Left ventricle myocardium inferior (tissue), 1 donor: ENCODE data around the gene CCDC169. TPM values are rescaled to one million over a fixed set of nuclear protein-coding genes. Genes with fewer than 3 reads are reported as not detected.

ENCODE experiments used
- DNase-seq: peaks from one replicate; pipeline ENCODE4 v3.0.0-alpha.2; 2020
- H3K27ac ChIP-seq: fragments of 200-600 bp; replicated peaks from 2 replicates; pipeline ENCODE4 v1.8.0; 2021
- H3K27me3 ChIP-seq: fragments of 200-600 bp; 2 replicates; pipeline ENCODE4 v1.8.0; 2021; ENCODE audit warnings: low read depth
- H3K36me3 ChIP-seq: fragments of 200-600 bp; 2 replicates; pipeline ENCODE4 v1.8.0; 2021
- H3K4me1 ChIP-seq: fragments of 200-600 bp; 2 replicates; pipeline ENCODE4 v1.8.0; 2021
- H3K4me3 ChIP-seq: fragments of 200-600 bp; 2 replicates; pipeline ENCODE4 v1.8.0; 2021; ENCODE audit warnings: mild to moderate bottlenecking, moderate library complexity
- H3K9me3 ChIP-seq: fragments of 200-600 bp; replicated peaks from 2 replicates; pipeline ENCODE4 v1.8.0; 2021
- intact Hi-C: fragments of 100-400 bp; cut with micrococcal nuclease; formaldehyde crosslinking; loops from one replicate; pipeline ENCODE4 v1.11.0; 2022
- total RNA-seq: library from RNA; stranded (reverse); fragmentation: NEBNext Ultra II Directional; extraction: Animal tissue kit (Norgen Biotek cat#: 25700); gene quantifications from one replicate; pipeline ENCODE4 v1.2.1, GENCODE V29; 2021
- TF ChIP-seq, protein P1 (sequence below): fragments of 200-600 bp; IDR thresholded peaks from 2 replicates; pipeline ENCODE4 v1.8.0; 2021; ENCODE audit warnings: antibody characterized with exemption, mild to moderate bottlenecking, borderline replicate concordance
- donor health status: DM: no; HTN: yes; CAD: no; lungs with severe emphysema.

CCDC169 gene
- total RNA-seq, 1 donor from 2014 or later: 0.69 TPM

- no peak overlapping the region for H3K27ac ChIP-seq
- TF ChIP-seq, protein P1, sequence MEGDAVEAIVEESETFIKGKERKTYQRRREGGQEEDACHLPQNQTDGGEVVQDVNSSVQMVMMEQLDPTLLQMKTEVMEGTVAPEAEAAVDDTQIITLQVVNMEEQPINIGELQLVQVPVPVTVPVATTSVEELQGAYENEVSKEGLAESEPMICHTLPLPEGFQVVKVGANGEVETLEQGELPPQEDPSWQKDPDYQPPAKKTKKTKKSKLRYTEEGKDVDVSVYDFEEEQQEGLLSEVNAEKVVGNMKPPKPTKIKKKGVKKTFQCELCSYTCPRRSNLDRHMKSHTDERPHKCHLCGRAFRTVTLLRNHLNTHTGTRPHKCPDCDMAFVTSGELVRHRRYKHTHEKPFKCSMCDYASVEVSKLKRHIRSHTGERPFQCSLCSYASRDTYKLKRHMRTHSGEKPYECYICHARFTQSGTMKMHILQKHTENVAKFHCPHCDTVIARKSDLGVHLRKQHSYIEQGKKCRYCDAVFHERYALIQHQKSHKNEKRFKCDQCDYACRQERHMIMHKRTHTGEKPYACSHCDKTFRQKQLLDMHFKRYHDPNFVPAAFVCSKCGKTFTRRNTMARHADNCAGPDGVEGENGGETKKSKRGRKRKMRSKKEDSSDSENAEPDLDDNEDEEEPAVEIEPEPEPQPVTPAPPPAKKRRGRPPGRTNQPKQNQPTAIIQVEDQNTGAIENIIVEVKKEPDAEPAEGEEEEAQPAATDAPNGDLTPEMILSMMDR: no peak
- H3K36me3 ChIP-seq: no peaks in the 10 kb centered on the region
- no peak overlapping the region for H3K4me3 ChIP-seq
- H3K4me1 ChIP-seq: no peaks in the 10 kb centered on the region
- H3K9me3 ChIP-seq: peaks cover 5% of the 10 kb centered on the region
- DNase-seq: no peak
- peaks cover 11% of the 10 kb centered on the region for H3K27me3 ChIP-seq
- intact Hi-C loops: no loop called here
These were observed 86.0 kb downstream of the CCDC169 start for GRCh38 chr13:36211567-36211966.

- peaks cover 11% of the 10 kb centered on the region for H3K27me3 ChIP-seq
- intact Hi-C loops: no loop called here
- H3K27ac ChIP-seq: no peak overlapping the region
- no peak overlapping the region for H3K4me3 ChIP-seq
- no peak for DNase-seq
- TF ChIP-seq, protein P1: no peak
- H3K9me3 ChIP-seq: peaks cover 5% of the 10 kb centered on the region
- H3K36me3 ChIP-seq: no peaks in the 10 kb centered on the region
- no peaks in the 10 kb centered on the region for H3K4me1 ChIP-seq
These were observed 86.9 kb downstream of the CCDC169 start for GRCh38 chr13:36210738-36211137.

GRCh38 chr13:36207672-36208071, 89.9 kb downstream of the CCDC169 start:
- H3K27ac ChIP-seq: no peak overlapping the region
- intact Hi-C loops: no loop called here
- DNase-seq: no peak
- H3K4me3 ChIP-seq: no peak overlapping the region
- TF ChIP-seq, protein P1: peak; percentile 20
- no peaks in the 10 kb centered on the region for H3K4me1 ChIP-seq
- H3K36me3 ChIP-seq: no peaks in the 10 kb centered on the region
- no peaks in the 10 kb centered on the region for H3K9me3 ChIP-seq
- H3K27me3 ChIP-seq: peaks cover 11% of the 10 kb centered on the region

GRCh38 chr13:36193151-36193855, 104.3 kb downstream of the CCDC169 start:
- Histone ChIP-seq H3K36me3 (no peaks in the 10 kb centered on the region), H3K4me1 (no peaks in the 10 kb centered on the region), H3K27me3 (peaks cover 5% of the 10 kb centered on the region), H3K4me3 (no peak overlapping the region), H3K9me3 (no peaks in the 10 kb centered on the region), H3K27ac (no peak overlapping the region)
- no peak for DNase-seq
- TF ChIP-seq, protein P1: no peak
- intact Hi-C loops: no loop called here

DNA sequence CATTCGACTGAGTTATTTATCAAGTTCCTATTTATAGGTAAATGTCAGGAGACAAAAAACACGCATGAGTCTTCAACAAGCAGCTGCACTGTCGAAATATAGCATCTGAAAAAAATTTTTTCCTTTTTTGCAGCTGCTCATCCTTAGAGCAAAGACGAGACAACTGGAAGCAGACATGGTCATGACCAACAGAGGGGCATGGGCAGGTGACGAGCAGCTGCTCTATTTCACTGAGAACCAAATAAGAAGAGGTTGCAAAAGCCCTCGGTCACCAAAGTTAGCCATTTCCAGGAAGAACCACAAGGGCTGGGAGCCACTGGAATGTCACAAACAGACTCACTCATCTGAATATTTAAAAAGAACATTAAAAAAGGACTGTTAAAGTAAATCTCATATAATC, 105.4 kb downstream of the CCDC169 start:
- Histone ChIP-seq H3K27me3 (peaks cover 2% of the 10 kb centered on the region), H3K4me1 (no peaks in the 10 kb centered on the region), H3K9me3 (no peaks in the 10 kb centered on the region), H3K4me3 (no peak overlapping the region), H3K36me3 (no peaks in the 10 kb centered on the region), H3K27ac (no peak overlapping the region)
- intact Hi-C loops: no loop called here
- DNase-seq: no peak
- TF ChIP-seq, protein P1: no peak
